Left lung (tissue), 10 donors: ENCODE data around the gene KRT10. TPM values are rescaled to one million over a fixed set of nuclear protein-coding genes. Genes with fewer than 3 reads are reported as not detected.
A peak's percentile ranks its signal among the peaks of the same experiment; 100 is the strongest.

ENCODE experiments used
- ATAC-seq: fragments of 200-7000 bp; cut with Tn5 transposase; one replicate; pipeline ENCODE4 v1.9.1; 2020; ENCODE audit warnings: moderate library complexity
- DNase-seq, 4 donors: peaks; one replicate each; pipeline ENCODE4 v3.0.0-alpha.2; 2013 to 2020
- H3K27ac ChIP-seq, 2 donors: fragments of 200-600 bp; sonication (generic) in 1 of 2; one replicate each; pipeline versions ENCODE4 v1.5.0 to v1.8.0; 2020 to 2021
- H3K27me3 ChIP-seq, 2 donors: fragments of 200-600 bp; sonication (generic) in 1 of 2; one replicate each; pipeline versions ENCODE4 v1.5.0 to v1.8.0; 2020 to 2021
- H3K36me3 ChIP-seq, 2 donors: fragments of 200-600 bp; sonication (generic) in 1 of 2; one replicate each; pipeline versions ENCODE4 v1.5.0 to v1.8.0; 2020 to 2021
- H3K4me1 ChIP-seq, 2 donors: fragments of 200-600 bp; one replicate each; pipeline ENCODE4 v1.8.0; 2021
- H3K4me3 ChIP-seq, 2 donors: fragments of 200-600 bp; sonication (generic) in 1 of 2; one replicate each; pipeline versions ENCODE4 v1.5.0 to v1.8.0; 2020 to 2021; ENCODE audit warnings: mild to moderate bottlenecking in 1 of 2
- H3K9me3 ChIP-seq, 2 donors: fragments of 200-600 bp; sonication (generic) in 1 of 2; one replicate each; pipeline versions ENCODE4 v1.5.0 to v1.8.0; 2020 to 2021
- intact Hi-C, 2 donors: fragments of 100-400 bp; cut with DNase I; formaldehyde crosslinking; loops; one replicate each; pipeline versions ENCODE4 v1.11.2 to v1.14.2; 2022
- polyA plus RNA-seq, 6 donors: library from polyadenylated mRNA; unstranded; fragments of 120-200 nt; gene quantifications; one replicate each; pipeline ENCODE4 v1.2.1, GENCODE V29; 2013; ENCODE audit not compliant: insufficient read length in 6 of 6
- total RNA-seq, 2 donors: library from RNA; stranded (reverse); fragmentation: NEBNext Ultra II Directional; extraction: Animal tissue kit (Norgen Biotek cat#: 25700); gene quantifications; one replicate each; pipeline ENCODE4 v1.2.1, GENCODE V29; 2021
- TF ChIP-seq, protein P1 (sequence below), 2 donors: fragments of 200-600 bp; sonication (generic) in 1 of 2; IDR thresholded peaks; one replicate each; pipeline versions ENCODE4 v1.5.0 to v1.8.0; 2021; ENCODE audit warnings: antibody characterized with exemption in 2 of 2
- donor health status: DM: no; HTN: yes; CAD: no.
- donor health status: DM: no; HTN: no; CAD: no.

The KRT10 gene
- total and polyA plus RNA-seq, 8 donors: 30.5 to 58.2 (median 42.2) TPM

GRCh38 chr17:40827746-40828453 lies 5.5 kb upstream of the KRT10 start:
- TF ChIP-seq, protein P1, sequence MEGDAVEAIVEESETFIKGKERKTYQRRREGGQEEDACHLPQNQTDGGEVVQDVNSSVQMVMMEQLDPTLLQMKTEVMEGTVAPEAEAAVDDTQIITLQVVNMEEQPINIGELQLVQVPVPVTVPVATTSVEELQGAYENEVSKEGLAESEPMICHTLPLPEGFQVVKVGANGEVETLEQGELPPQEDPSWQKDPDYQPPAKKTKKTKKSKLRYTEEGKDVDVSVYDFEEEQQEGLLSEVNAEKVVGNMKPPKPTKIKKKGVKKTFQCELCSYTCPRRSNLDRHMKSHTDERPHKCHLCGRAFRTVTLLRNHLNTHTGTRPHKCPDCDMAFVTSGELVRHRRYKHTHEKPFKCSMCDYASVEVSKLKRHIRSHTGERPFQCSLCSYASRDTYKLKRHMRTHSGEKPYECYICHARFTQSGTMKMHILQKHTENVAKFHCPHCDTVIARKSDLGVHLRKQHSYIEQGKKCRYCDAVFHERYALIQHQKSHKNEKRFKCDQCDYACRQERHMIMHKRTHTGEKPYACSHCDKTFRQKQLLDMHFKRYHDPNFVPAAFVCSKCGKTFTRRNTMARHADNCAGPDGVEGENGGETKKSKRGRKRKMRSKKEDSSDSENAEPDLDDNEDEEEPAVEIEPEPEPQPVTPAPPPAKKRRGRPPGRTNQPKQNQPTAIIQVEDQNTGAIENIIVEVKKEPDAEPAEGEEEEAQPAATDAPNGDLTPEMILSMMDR (IDR thresholded peaks at IDR 0.05): no peak
- ATAC-seq (no peak), DNase-seq (no peak)
- H3K4me3 ChIP-seq: no peak overlapping the region
- no peaks in the 10 kb centered on the region for H3K9me3 ChIP-seq
- H3K36me3 ChIP-seq: no peaks in the 10 kb centered on the region
- H3K27me3 ChIP-seq: no peaks in the 10 kb centered on the region
- H3K27ac ChIP-seq: no peak overlapping the region
- intact Hi-C loops: no loop called here
- no peaks in the 10 kb centered on the region for H3K4me1 ChIP-seq

- no peaks in the 10 kb centered on the region for H3K4me1 ChIP-seq
- H3K4me3 ChIP-seq: no peak overlapping the region
- intact Hi-C loops: no loop called here
- no peak overlapping the region for H3K27ac ChIP-seq
- ATAC-seq (no peak), DNase-seq (no peak)
- H3K36me3 ChIP-seq: no peaks in the 10 kb centered on the region
- TF ChIP-seq, protein P1 (IDR thresholded peaks at IDR 0.05): no peak
- H3K27me3 ChIP-seq: peaks cover 0 to under 1% of the 10 kb centered on the region in 2 donors
- no peaks in the 10 kb centered on the region for H3K9me3 ChIP-seq
Measured at GRCh38 chr17:40825599-40825998, 3.2 kb upstream of the KRT10 start.

DNA sequence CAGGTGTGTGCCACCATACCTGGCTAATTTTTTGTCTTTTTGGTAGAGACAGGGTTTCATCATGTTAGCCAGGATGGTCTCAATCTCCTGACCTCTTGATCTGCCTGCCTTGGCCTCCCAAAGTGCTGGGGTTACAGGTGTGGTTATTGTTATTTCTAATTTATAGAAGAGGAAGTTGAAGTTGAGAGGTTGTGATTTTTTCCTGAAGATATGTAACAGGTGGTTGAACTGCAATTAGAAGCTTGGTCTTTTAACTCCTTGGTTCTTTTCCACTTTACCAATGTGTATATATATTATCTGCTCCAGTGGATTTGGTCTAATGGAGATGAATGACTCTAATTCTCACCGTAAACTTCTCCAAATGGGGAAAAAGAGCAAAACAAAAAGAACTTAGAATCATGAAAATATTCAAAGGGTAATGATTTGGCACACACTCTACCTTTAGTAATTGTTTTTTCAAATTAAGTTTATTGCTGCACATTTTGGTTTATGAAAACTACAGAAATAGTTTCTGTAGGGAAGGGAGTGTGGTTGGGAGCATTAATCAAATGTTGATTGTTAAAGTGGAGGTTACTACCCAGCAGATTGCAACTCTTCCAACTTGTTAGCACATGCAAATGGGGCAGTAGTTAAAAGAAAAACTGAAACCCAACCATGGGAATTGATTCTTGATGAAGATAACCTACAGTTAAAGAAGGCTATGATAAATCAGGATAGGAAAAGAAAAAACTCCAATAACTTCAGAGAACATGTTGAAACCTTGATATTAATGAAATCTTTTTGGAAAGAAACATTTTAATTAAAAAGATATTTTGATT lies 1.8 kb upstream of the KRT10 start:
- DNase-seq (no peak), ATAC-seq (no peak)
- Histone ChIP-seq H3K36me3 (no peaks in the 10 kb centered on the region), H3K27me3 (peaks cover 0 to 5% of the 10 kb centered on the region in 2 donors), H3K27ac (no peak overlapping the region), H3K4me1 (peaks cover 0 to 3% of the 10 kb centered on the region in 2 donors), H3K4me3 (no peak overlapping the region), H3K9me3 (no peaks in the 10 kb centered on the region)
- intact Hi-C loops: no loop called here
- TF ChIP-seq, protein P1 (IDR thresholded peaks at IDR 0.05): no peak

DNA sequence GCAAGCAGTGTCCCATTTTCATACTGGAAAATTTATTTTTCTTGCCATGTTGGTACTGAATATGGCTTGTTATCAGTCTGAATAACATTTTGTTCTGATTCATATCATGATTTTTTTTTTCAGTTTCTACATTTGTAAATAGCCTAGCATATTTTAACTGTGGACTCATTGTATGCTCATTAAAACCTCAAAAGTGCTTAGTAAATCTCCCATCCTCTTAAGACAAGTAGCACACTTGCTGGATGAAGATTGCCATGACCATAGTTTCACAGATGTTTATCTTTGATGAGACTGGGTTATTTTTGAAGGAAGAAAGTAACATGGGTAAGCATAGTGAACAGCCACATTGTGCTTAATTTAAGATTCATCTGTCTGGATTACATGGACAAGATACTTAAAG lies 878 bp downstream of the KRT10 start:
- Histone ChIP-seq H3K27ac (no peak overlapping the region), H3K36me3 (peaks cover 0 to 11% of the 10 kb centered on the region in 2 donors)
- intact Hi-C loops: no loop called here

More for the DNA sequence above, 878 bp downstream of the KRT10 start:
- DNase-seq: no peak
- TF ChIP-seq, protein P1 (IDR thresholded peaks at IDR 0.05): no peak
- Histone ChIP-seq H3K9me3 (no peaks in the 10 kb centered on the region), H3K4me3 (no peak overlapping the region), H3K4me1 (peaks cover 0 to 8% of the 10 kb centered on the region in 2 donors), H3K27me3 (peaks cover 0 to 5% of the 10 kb centered on the region in 2 donors)
- peak; percentile 23 for ATAC-seq
